ENCODE measurements around the gene PRR5.

PRR5 gene

GRCh38 chr22:44775862-44776261 lies 73.9 kb downstream of the PRR5 start:
- H3K4me1 ChIP-seq (ENCODE audit: control insufficient read depth, insufficient read depth, low read length), result no peaks in the 10 kb centered on the region
- H3K9me3 ChIP-seq (replicated peaks; ENCODE audit: low read length), result no peaks in the 10 kb centered on the region
- H3K9ac ChIP-seq (ENCODE audit: low read depth, low read length), result no peak overlapping the region
- no peak overlapping the region for H3K4me3 ChIP-seq (ENCODE audit: low read length)
- H3K27me3 ChIP-seq (ENCODE audit: control insufficient read depth, insufficient read depth, low read length), result no peaks in the 10 kb centered on the region
- H3K36me3 ChIP-seq (ENCODE audit: insufficient read depth, low read length), result no peaks in the 10 kb centered on the region
- H3K4me2 ChIP-seq (ENCODE audit: low read length), result no peak overlapping the region

- Histone ChIP-seq H3K36me3 (ENCODE audit: insufficient read depth, low read length) (no peaks in the 10 kb centered on the region), H3K4me1 (ENCODE audit: control insufficient read depth, insufficient read depth, low read length) (no peaks in the 10 kb centered on the region), H3K9me3 (replicated peaks; ENCODE audit: low read length) (no peaks in the 10 kb centered on the region), H3K27me3 (ENCODE audit: control insufficient read depth, insufficient read depth, low read length) (no peaks in the 10 kb centered on the region), H3K4me2 (ENCODE audit: low read length) (no peak overlapping the region), H3K9ac (ENCODE audit: low read depth, low read length) (no peak overlapping the region), H3K4me3 (ENCODE audit: low read length) (no peak overlapping the region)
Observed at GRCh38 chr22:44776605-44777363, 74.8 kb downstream of the PRR5 start.

DNA sequence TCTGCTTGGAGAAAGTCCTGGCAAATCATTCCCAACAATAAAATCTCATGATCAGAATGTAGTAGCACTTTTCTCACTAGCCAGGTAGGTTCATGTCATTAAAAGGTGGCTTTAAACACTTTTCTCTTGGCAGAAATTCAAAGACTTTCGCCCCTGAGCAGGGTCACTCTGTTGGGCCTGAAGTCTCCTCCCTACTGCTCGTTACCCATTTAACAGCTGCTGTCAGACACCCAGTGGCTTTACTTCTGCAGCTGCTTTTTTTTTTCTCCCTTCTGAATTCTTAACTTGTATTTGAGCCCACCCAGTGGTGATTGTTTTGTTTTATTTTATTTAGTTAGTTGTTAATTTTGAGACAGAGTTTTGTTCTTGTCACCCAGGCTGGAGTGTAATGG lies 75.4 kb downstream of the PRR5 start:
- Histone ChIP-seq H3K4me2 (ENCODE audit: low read length) (no peak overlapping the region), H3K4me3 (ENCODE audit: low read length) (no peak overlapping the region), H3K9me3 (replicated peaks; ENCODE audit: low read length) (no peaks in the 10 kb centered on the region), H3K27me3 (ENCODE audit: control insufficient read depth, insufficient read depth, low read length) (no peaks in the 10 kb centered on the region), H3K4me1 (ENCODE audit: control insufficient read depth, insufficient read depth, low read length) (no peaks in the 10 kb centered on the region), H3K9ac (ENCODE audit: low read depth, low read length) (no peak overlapping the region), H3K36me3 (ENCODE audit: insufficient read depth, low read length) (no peaks in the 10 kb centered on the region)

GRCh38 chr22:44780876-44781449 lies 79.0 kb downstream of the PRR5 start:
- H3K4me1 ChIP-seq (ENCODE audit: control insufficient read depth, insufficient read depth, low read length), result no peaks in the 10 kb centered on the region
- H3K4me2 ChIP-seq (ENCODE audit: low read length), result no peak overlapping the region
- H3K9me3 ChIP-seq (replicated peaks; ENCODE audit: low read length), result no peaks in the 10 kb centered on the region
- no peaks in the 10 kb centered on the region for H3K36me3 ChIP-seq (ENCODE audit: insufficient read depth, low read length)
- no peaks in the 10 kb centered on the region for H3K27me3 ChIP-seq (ENCODE audit: control insufficient read depth, insufficient read depth, low read length)
- H3K9ac ChIP-seq (ENCODE audit: low read depth, low read length), result no peak overlapping the region
- no peak overlapping the region for H3K4me3 ChIP-seq (ENCODE audit: low read length)

DNA sequence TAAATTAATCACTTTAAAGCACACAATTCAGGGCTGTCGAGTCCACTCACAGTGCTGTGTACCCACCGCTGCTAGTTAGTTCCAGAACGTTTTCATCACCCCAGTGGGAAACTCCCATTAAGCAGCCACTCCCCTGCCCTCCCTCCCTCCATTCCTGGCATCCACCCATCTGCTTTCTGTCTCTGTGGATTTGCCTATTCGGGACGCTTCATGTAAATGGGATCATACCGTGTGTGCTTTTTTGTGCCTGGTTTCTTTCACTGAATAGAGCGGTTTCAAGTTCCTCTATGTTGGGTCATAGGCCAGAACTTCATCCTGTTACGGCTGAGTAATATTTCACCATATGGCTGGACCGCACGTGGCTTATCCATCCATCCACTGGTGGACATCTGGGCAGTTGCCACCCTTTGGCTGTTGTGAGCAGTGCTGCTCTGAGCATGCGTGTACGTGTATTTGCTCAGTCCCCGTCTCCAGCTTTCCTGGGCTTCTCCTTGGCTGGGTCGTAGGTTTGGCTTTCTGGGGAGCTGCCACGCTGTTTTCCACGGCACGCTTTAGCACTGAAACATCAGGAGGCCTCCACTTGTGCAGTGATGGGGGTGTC lies 80.5 kb downstream of the PRR5 start:
- H3K9me3 ChIP-seq (replicated peaks; ENCODE audit: low read length), result no peaks in the 10 kb centered on the region
- no peaks in the 10 kb centered on the region for H3K27me3 ChIP-seq (ENCODE audit: control insufficient read depth, insufficient read depth, low read length)
- no peaks in the 10 kb centered on the region for H3K36me3 ChIP-seq (ENCODE audit: insufficient read depth, low read length)
- H3K9ac ChIP-seq (ENCODE audit: low read depth, low read length), result no peak overlapping the region
- H3K4me3 ChIP-seq (ENCODE audit: low read length), result no peak overlapping the region
- no peak overlapping the region for H3K4me2 ChIP-seq (ENCODE audit: low read length)
- H3K4me1 ChIP-seq (ENCODE audit: control insufficient read depth, insufficient read depth, low read length), result no peaks in the 10 kb centered on the region

DNA sequence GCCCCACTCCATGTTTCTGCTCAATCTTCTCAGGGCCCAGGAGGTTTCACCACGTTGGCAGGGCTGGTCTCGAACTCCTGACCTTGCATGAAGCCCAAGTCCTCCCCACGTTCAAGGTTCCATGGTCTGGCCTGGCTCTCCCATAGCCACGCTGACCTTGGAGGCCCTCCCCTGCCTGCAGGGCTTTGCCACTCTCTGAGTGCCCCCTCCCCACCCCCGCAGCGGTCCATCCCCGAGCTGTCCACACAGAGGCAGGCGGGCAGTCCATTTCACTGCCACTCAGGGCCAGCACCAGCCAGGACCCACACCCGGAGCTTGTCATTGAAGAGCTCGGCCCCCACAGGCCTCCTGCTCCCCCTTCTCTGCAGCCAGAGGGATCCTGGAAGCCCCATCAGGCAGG lies 81.1 kb downstream of the PRR5 start:
- H3K9me3 ChIP-seq (replicated peaks; ENCODE audit: low read length), result no peaks in the 10 kb centered on the region
- H3K36me3 ChIP-seq (ENCODE audit: insufficient read depth, low read length), result no peaks in the 10 kb centered on the region
- H3K4me2 ChIP-seq (ENCODE audit: low read length), result no peak overlapping the region
- H3K9ac ChIP-seq (ENCODE audit: low read depth, low read length), result no peak overlapping the region
- no peaks in the 10 kb centered on the region for H3K27me3 ChIP-seq (ENCODE audit: control insufficient read depth, insufficient read depth, low read length)
- H3K4me1 ChIP-seq (ENCODE audit: control insufficient read depth, insufficient read depth, low read length), result no peaks in the 10 kb centered on the region
- H3K4me3 ChIP-seq (ENCODE audit: low read length), result no peak overlapping the region

- Histone ChIP-seq H3K9me3 (replicated peaks; ENCODE audit: low read length) (no peaks in the 10 kb centered on the region), H3K4me2 (ENCODE audit: low read length) (no peak overlapping the region), H3K4me3 (ENCODE audit: low read length) (no peak overlapping the region), H3K9ac (ENCODE audit: low read depth, low read length) (no peak overlapping the region), H3K36me3 (ENCODE audit: insufficient read depth, low read length) (no peaks in the 10 kb centered on the region), H3K4me1 (ENCODE audit: control insufficient read depth, insufficient read depth, low read length) (no peaks in the 10 kb centered on the region), H3K27me3 (ENCODE audit: control insufficient read depth, insufficient read depth, low read length) (no peaks in the 10 kb centered on the region)
Observed at GRCh38 chr22:44783581-44783980, 81.6 kb downstream of the PRR5 start.

- H3K27me3 ChIP-seq (ENCODE audit: control insufficient read depth, insufficient read depth, low read length), result peaks cover 5% of the 10 kb centered on the region
- H3K36me3 ChIP-seq (ENCODE audit: insufficient read depth, low read length), result no peaks in the 10 kb centered on the region
- no peak overlapping the region for H3K4me2 ChIP-seq (ENCODE audit: low read length)
- no peaks in the 10 kb centered on the region for H3K9me3 ChIP-seq (replicated peaks; ENCODE audit: low read length)
- no peak overlapping the region for H3K9ac ChIP-seq (ENCODE audit: low read depth, low read length)
- H3K4me3 ChIP-seq (ENCODE audit: low read length), result no peak overlapping the region
- H3K4me1 ChIP-seq (ENCODE audit: control insufficient read depth, insufficient read depth, low read length), result no peaks in the 10 kb centered on the region
Observed at GRCh38 chr22:44786136-44786535, 84.1 kb downstream of the PRR5 start.

- H3K36me3 ChIP-seq (ENCODE audit: insufficient read depth, low read length), result no peaks in the 10 kb centered on the region
- no peaks in the 10 kb centered on the region for H3K4me1 ChIP-seq (ENCODE audit: control insufficient read depth, insufficient read depth, low read length)
- H3K9me3 ChIP-seq (replicated peaks; ENCODE audit: low read length), result no peaks in the 10 kb centered on the region
- no peak overlapping the region for H3K4me2 ChIP-seq (ENCODE audit: low read length)
- no peak overlapping the region for H3K4me3 ChIP-seq (ENCODE audit: low read length)
- no peak overlapping the region for H3K9ac ChIP-seq (ENCODE audit: low read depth, low read length)
- H3K27me3 ChIP-seq (ENCODE audit: control insufficient read depth, insufficient read depth, low read length), result peaks cover 5% of the 10 kb centered on the region
Observed at GRCh38 chr22:44786610-44787009, 84.6 kb downstream of the PRR5 start.

Data from skeletal muscle satellite cell (primary cell).